ENCODE data around the gene LRRC41. TPM values are rescaled to one million over a fixed set of nuclear protein-coding genes. Genes with fewer than 3 reads are reported as not detected.
"Not testable (repeated sequence)": the region's sequence is repeated elsewhere in the genome, so short reads cannot be mapped to it uniquely, and the experiment has no call there.

The LRRC41 gene
- total RNA-seq, 1 donor: 96.7 TPM

DNA sequence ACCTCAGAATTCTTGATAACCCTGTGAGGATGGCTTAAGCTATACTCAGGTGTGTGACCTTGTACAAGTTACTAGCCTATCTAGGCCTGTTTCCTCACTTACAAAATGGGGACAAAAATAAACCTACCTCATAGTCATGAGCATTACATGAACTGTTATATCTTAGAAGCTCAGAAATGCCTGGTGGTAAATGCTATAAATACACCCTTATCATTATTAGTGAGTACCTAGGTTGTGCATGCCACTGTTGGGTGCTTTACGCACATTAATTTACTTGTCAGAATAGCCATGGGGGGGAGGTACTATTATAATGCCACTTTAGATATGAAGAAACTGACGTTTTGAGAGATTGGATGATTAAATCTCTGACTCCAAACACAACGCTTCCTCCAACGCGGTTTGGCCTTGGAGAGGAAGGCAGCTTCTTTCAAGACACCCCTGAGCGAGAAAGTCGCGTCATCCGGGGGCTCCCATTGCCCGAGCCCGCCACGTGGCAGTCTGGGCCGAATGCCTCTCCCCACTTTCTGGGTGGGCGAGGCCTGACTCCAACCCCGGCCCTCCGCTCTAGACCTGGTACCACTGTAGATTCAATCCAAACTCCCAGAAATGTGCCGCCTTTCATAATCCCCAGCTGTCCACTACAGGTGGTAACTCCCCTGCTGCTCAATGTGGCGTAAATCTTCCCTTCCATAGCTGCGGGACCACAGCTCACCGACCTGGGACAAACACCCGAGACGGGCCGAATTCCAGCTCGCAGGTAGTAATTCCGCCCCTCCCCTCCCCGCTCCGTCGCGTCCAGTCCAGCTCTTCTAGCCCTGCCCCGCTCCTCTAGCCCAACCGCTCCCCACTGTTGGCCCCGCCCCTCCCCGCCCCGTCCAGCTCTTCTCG is 56.6 kb downstream of the LRRC41 start:
- DNase-seq (ENCODE audit: low read depth in 2 of 3, low spot score in 2 of 3): peak in 2 of 3 donors; percentile 83 to 88

DNA sequence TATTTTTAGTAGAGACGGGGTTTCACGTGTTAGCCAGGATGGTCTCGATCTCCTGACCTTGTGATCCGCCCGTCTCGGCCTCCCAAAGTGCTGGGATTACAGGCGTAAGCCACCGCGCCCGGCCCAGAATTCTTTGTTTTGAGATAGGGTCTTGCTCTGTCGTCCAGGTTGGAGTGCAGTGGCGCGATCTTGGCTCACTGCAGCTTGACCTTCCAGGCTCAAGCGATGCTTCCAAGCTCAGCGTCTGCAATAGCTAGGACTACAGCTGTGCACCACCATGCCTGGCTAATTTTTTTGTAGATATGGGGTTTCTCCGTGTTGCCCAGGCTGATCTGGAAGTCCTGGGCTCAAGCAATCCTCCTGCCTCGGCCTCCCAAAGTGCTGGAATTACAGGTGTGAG is 57.3 kb downstream of the LRRC41 start:
- not testable (repeated sequence) for DNase-seq (ENCODE audit: low read depth in 2 of 3, low spot score in 2 of 3)

DNA sequence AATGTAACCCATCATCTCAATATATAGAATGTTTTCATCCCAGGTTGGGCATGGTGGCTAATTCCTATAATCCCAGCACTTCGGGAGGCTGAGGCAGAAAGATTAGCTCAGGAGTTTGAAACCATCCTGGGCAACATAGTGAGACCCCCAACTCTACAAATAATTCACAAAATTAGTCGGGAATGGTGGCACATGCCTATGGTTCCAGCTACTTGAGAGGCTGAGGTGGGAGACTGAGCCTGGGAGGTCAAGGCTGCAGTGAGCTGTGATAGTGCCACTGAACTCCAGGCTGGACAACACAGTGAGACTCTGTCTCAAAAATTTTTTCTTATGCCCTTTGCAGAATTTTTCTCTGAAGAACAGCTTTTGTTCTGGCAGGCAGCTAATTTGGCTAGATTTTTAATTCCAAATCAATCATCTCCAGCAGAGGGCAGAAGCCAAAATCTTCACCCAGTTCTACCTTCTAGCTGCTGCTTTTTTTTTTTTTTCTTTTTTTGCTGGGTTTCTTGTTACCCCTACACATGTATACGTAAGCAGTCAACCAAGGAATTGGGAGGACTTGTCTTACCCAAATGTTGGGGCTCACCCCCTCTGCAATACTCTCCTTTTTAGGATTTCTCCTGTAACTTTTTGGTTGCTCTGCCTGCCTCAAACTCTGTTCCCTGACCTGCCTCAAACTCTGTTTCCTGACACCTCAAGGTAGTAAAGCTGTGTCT is 58.6 kb downstream of the LRRC41 start:
- peak in 2 of 3 donors; percentile 37 to 73 for DNase-seq (ENCODE audit: low read depth in 2 of 3, low spot score in 2 of 3)

DNA sequence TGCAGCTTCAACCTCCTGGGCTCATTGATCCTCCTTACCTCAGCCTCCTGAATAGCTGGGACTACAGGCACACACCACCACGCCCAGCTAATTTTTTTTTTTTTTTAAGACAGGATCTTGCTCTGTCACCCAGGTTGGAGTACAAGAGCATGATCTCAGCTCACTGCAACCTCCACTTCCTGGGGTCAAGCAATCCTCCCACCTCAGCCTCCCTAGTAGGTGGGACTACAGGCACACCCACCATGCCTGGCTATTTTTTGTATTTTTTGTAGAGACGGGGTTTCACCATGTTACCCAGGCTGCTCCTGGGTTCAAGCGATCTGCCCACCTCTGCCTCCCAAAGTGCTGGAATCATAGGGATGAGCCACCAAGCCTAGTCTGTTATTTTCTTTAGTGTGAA is 59.6 kb downstream of the LRRC41 start:
- DNase-seq (ENCODE audit: low read depth in 2 of 3, low spot score in 2 of 3): not testable (repeated sequence)

DNA sequence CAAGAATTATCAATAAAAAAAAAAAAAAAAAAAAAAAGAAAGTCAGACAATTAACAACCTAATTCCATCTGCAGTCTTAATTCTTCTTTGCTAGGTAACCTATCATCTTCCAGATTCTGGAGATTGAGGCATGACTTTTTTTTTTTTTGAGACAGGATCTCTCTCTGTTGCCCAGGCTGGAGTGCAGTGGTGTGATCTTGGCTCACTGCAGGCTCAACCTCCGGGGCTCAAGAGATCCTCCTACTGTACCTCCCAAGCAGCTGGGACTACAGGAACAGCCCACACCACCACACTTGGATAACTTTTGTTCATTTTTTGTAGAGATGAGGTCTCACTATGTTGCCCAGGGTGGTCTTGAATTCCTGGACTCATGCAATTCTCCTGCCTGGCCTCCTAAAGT is 60.5 kb downstream of the LRRC41 start:
- no peak for DNase-seq (ENCODE audit: low read depth in 2 of 3, low spot score in 2 of 3)

DNA sequence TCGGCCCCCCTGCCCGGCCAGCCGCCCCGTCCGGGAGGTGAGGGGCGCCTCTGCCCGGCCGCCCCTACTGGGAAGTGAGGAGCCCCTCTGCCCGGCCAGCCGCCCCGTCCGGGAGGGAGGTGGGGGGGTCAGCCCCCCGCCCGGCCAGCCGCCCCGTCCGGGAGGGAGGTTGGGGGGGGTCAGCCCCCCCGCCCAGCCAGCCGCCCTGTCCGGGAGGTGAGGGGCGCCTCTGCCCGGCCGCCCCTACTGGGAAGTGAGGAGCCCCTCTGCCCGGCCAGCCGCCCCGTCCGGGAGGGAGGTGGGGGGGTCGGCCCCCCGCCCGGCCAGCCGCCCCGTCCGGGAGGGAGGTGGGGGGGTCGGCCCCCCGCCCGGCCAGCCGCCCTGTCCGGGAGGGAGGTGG is 61.7 kb downstream of the LRRC41 start:
- not testable (repeated sequence) for DNase-seq (ENCODE audit: low read depth in 2 of 3, low spot score in 2 of 3)

DNA sequence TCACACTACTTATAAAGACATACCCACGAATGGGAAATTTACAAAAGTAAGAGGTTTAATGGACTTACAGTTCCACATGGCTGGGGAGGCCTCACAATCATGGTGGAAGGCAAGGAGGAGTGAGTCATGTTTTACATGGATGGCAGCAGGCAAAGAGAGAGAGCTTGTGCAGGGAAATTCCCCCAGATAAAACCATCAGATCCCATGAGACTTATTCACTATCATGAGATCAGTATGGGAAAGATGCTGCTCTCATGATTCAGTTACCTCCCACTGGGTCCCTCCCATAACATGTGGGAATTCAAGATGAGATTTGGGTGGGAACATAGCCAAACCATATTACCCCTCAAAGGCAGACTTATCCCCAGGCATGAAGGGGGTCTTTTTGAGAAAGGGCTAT is 64.6 kb downstream of the LRRC41 start:
- not testable (repeated sequence) for DNase-seq (ENCODE audit: low read depth in 2 of 3, low spot score in 2 of 3)

DNA sequence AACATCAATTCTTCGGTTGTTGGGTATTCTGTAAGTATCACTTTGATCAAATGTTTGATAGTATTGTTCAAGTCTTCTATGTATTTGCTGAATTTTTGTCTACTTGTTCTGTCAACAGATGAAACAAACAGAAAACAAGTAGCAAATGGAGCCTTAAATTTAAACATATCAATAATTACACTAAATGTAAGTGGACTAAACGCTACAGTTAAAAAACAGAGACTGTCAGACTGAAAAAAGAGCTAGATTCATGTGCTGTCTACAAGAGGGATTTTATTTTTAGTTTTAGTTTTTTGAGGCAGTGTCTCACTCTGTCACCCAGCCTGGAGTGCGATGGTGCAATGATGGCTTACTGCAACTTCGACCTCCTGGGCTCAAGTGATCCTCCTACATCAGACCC is 66.5 kb downstream of the LRRC41 start:
- DNase-seq (ENCODE audit: low read depth in 2 of 3, low spot score in 2 of 3): no peak

DNA sequence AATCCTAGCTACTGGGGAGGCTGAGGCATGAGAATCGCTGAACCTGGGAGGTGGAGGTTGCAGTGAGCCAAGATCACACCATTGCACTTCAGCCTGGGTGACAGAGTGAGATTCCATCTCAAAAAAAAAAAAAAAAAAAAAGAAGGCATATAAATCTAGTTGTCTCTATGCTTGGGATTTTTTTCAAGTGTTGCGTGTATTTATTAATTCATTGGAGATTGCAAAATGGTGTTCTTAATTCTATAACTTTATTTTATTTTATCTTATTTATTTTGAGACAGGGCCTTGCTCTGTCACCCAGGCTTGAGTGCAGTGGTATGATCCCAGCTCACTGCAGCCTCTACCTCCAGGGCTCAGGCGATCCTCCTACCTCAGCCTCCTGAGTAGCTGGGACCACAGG is 72.2 kb downstream of the LRRC41 start:
- not testable (repeated sequence) for DNase-seq (ENCODE audit: low read depth in 2 of 3, low spot score in 2 of 3)

Other genes with a start within 250 kb of the LRRC41 start
- 3.5 TPM for gene PIK3R3, start 171.0 kb downstream of the LRRC41 start, total RNA-seq
- gene TSPAN1, start 128.5 kb downstream of the LRRC41 start, total RNA-seq: not detected
- gene P3R3URF, start 127.1 kb downstream of the LRRC41 start, total RNA-seq: not detected
- gene POMGNT1, start 105.2 kb downstream of the LRRC41 start, total RNA-seq: 42.0 TPM
- 8.9 TPM for gene LURAP1, start 100.3 kb downstream of the LRRC41 start, total RNA-seq
- gene RAD54L, start 55.9 kb downstream of the LRRC41 start, total RNA-seq: 3.0 TPM
- 233 TPM for gene UQCRH, start 82 bp upstream of the LRRC41 start, total RNA-seq
- 34.7 TPM for gene NSUN4, start 37.2 kb upstream of the LRRC41 start, total RNA-seq
- 14.8 TPM for gene FAAH, start 90.7 kb upstream of the LRRC41 start, total RNA-seq
- not detected for gene DMBX1, start 186.2 kb upstream of the LRRC41 start, total RNA-seq
- gene KNCN, start 248.0 kb upstream of the LRRC41 start, total RNA-seq: not detected